K562 (cell line): ENCODE measurements around the gene PITPNM3. TPM values are rescaled to one million over a fixed set of nuclear protein-coding genes. Genes with fewer than 3 reads are reported as not detected.

Source experiments
- EP400 ChIP-seq: fragments of 450-650 bp; IDR thresholded peaks from 2 replicates; pipeline ENCODE4 v1.6.1; 2017; ENCODE audit warnings: antibody characterized with exemption, mild to moderate bottlenecking, moderate library complexity
- FOXO4 ChIP-seq: fragments of 450-650 bp; formaldehyde crosslinking; IDR thresholded peaks from 2 replicates; pipeline ENCODE4 v1.4.0; 2020; ENCODE audit warnings: mild to moderate bottlenecking, moderate library complexity
- NFYB ChIP-seq: IDR thresholded peaks from 2 replicates; pipeline ENCODE4 v1.6.1; 2011; ENCODE audit warnings: mild to moderate bottlenecking, moderate library complexity; ENCODE audit not compliant: insufficient read length; ENCODE audit errors: extremely low read depth
- SLC30A9 ChIP-seq: fragments of 250-450 bp; sonication (Bioruptor Pico); IDR thresholded peaks from 2 replicates; pipeline ENCODE4 v1.8.0; 2022; ENCODE audit warnings: mild to moderate bottlenecking, moderate library complexity
- TAL1 ChIP-seq: fragments of 450-650 bp; IDR thresholded peaks from 2 replicates; pipeline ENCODE4 v1.6.1; 2016; ENCODE audit warnings: mild to moderate bottlenecking
- TSHZ1 ChIP-seq: fragments of 250-450 bp; sonication (Bioruptor Pico); IDR thresholded peaks from 2 replicates; pipeline ENCODE4 v1.4.0; 2020; ENCODE audit warnings: mild to moderate bottlenecking, moderate library complexity
- ZKSCAN1 ChIP-seq: fragments of 150-350 bp; IDR thresholded peaks from 2 replicates; pipeline ENCODE4 v1.6.1; 2016; ENCODE audit warnings: low read depth, low read length
- ZNF311 ChIP-seq: fragments of 250-450 bp; sonication (Bioruptor Pico); IDR thresholded peaks from 2 replicates; pipeline ENCODE4 v1.4.0; 2020; ENCODE audit warnings: mild to moderate bottlenecking, moderate library complexity
- polyA plus RNA-seq, 8 experiments: library from polyadenylated mRNA; depleted of rRNA in 4 of 8; stranded (reverse) in 5 of 8; unstranded in 3 of 8; fragments of >200 nt; fragmentation: Nextera tagmentation in 2 of 8; fragmentation: Illumina TruSeq in 1 of 8; extraction: Ambion mirVana in 2 of 8; extraction: Trizol in 1 of 8; gene quantifications; 2 replicates each; pipeline versions ENCODE4 v1.2.1 to v1.2.3, GENCODE V29; 2011 to 2014; ENCODE audit warnings: inconsistent platforms in 1 of 8, missing spikeins in 1 of 8
- total RNA-seq, 7 experiments: library from RNA; depleted of rRNA in 6 of 7; stranded (reverse); fragments of >200 nt in 6 of 7; fragmentation: Illumina TruSeq in 2 of 7; extraction: Trizol in 2 of 7; gene quantifications; 2 replicates each; pipeline versions ENCODE4 v1.2.1 to v1.2.3, GENCODE V29; 2011 to 2021; ENCODE audit warnings: low replicate concordance in 1 of 7

Gene PITPNM3
- total and polyA plus RNA-seq, 9 of the 15 experiments (the other 6 are each of a cell fraction or from before 2014, with no cell fraction given): 0.14 to 0.38 (median 0.22) TPM; not detected in 2

GRCh38 chr17:6528557-6528956, 27.8 kb downstream of the PITPNM3 start (continued):
- TF ChIP-seq ZNF311 (no peak), ZKSCAN1 (no peak), SLC30A9 (no peak), EP400 (no peak), NFYB (no peak), TSHZ1 (no peak), TAL1 (no peak), FOXO4 (no peak)
